Measurements from ENCODE around the gene TPI1.

The TPI1 gene

GRCh38 chr12:6828781-6829535 lies 38.4 kb upstream of the TPI1 start:
- DNase-seq = peak; percentile 57

DNA sequence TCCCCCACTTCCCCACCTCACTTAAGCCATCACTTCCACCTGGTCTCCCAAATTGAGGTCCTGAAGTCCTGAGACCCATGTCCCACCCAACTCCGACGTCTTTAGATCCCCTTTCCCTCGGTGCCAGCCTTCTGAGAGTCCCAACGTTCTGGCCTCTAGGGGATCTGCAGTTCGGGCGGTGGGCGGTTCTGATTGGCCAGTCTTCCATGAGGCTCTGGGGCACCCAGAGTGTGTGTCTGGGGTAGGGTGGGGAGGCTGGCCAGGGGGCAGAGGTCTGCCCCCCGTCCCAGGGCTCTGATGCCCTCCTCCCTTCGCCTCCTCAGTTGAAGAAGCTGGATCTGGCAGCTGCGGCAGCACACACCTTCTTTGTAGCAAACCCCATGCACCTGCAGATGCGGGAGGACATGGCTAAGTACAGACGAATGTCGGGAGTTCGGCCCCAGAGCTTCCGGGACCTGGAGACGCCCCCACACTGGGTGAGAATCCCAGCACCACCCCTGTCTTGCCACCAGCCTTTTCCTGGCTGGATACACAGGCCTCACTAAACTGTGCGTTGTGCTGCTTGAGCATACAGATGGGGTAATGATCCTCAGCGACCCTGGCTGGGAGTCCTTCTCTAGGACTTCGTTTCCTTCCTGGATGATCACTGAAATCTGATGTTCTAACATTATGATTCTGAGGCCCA lies 37.7 kb upstream of the TPI1 start:
- no peak for DNase-seq

DNA sequence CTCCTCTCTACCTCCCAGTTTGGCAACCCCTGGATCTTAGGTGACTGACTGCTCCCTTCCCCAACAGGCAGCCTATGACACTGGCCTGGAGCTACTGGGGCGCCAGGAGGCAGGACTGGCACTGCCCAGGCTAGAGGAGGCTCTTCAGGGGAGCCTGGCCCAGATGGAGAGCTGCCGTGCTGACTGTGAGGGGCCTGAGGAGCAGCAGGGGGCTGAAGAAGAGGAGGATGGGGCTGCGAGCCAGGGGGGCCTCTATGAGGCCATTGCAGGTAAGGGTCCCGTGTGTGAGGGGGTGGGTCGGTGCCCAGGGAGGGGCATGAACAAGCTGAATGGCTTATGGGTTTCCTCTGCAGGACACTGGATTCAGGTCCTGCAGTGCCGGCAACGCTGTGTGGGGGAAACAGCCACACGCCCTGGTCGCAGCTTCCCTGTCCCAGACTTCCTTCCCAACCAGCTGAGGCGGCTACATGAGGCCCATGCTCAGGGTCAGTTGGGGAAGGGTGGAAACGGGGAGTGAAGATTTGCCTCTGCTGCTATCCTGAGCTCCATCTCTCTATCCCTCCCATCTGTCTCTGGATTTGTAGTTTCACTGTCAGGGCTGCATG lies 36.9 kb upstream of the TPI1 start:
- DNase-seq = no peak

DNA sequence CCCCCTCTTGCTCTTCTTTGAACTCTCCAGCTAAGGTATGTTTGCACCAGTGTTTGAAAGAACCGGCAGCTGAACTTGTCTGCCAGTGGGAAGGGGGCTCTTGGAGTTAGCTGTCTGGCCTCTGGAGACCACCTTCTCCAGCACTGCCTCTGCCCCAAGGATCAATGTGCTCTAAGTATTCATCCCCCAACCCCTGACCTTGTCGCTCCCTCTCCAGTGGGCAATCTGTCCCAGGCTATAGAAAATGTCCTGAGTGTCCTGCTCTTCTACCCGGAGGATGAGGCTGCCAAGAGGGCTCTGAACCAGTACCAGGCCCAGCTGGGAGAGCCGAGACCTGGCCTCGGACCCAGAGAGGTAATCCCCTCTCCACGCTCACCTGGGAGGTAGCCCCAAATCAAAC lies 36.3 kb upstream of the TPI1 start:
- no peak for DNase-seq

DNA sequence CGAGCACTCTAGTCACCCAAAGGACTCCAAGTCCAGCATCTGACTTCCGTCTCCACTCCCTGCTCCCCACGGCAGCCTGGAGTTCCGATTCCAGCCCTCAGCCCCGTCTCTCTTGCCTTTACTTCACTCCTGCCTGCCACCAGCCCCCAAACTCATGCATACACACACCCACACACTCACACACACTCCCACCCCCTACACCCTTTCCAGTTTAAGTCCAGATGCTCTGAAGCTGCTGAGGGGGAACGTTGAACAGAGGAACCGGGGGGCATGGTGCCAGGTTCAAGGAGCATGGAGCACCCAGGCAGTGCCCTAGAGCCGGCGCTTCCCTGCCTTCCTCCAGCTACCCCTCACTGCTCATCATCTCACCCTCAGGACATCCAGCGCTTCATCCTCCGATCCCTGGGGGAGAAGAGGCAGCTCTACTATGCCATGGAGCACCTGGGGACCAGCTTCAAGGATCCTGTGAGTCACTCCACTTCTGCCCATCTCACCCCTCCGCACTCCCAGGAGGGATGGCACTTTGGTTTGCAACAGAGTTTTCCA lies 35.8 kb upstream of the TPI1 start:
- DNase-seq = no peak

GRCh38 chr12:6832125-6832524 lies 35.2 kb upstream of the TPI1 start:
- DNase-seq = no peak

- DNase-seq = no peak
Measured at GRCh38 chr12:6833189-6833890, 34.0 kb upstream of the TPI1 start.

DNA sequence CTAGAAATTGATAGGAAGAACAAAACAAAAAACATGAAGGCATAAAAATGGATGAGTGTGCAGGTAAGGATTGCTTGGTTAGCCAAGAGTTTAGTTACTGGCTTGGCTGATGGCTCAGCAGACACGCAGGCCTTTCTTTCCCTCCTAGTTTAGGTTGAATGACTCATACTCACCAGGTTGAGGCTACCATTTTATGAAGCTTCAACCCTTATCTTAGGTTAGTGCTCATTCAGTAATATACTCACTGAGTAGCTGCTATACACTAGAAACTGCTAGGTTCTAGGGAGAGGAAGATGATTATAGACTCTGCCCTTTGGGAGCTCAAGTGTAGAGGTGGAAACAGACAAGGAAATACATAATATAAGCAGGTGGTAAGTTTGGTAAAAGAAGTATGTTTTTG lies 33.1 kb upstream of the TPI1 start:
- DNase-seq = no peak

- no peak for DNase-seq
Measured at GRCh38 chr12:6834873-6835272, 32.5 kb upstream of the TPI1 start.

DNA sequence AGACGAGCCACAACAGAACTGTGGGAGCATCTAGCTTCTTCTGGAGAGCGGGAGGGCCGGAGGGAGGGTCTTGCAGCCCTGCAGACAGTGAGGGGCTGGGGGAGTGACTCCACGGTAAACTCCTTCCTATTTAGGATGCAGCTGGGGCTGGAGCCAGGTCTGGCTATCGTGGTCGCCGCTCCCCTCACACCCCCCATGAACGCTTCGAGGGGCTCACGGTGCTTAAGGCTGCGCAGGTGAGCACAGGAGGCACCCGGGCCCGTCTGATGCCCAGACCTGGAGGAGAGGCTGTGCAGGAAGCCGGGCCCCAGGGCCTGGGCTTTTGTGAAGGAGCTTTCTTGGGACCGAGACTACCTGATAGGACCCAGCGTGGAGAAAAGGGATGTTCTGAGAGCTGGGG lies 30.5 kb upstream of the TPI1 start:
- no peak for DNase-seq

DNA sequence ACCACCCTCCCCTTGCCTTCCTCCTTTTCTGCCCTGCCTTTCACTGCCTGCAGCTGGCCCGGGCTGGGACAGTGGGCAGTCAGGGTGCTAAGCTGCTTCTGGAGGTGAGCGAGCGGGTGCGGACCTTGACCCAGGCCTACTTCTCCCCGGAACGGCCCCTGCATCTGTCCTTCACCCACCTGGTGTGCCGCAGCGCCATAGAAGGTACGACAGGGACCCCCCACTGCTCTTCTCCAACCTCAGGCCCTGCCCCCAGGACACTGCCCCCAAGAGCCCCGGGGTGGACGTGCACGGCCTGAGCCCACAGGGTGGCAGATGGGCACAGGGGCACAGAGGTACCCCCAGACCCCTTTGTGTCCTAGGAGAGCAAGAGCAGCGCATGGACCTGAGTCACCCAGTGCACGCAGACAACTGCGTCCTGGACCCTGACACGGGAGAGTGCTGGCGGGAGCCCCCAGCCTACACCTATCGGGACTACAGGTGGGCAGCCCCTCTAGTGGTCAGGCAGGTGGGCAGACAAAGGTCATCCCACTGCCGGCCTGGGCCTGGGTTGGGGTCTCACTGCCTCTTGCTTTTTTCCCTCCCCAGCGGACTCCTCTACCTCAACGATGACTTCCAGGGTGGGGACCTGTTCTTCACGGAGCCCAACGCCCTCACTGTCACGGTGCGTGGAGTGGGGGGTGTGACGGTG lies 29.8 kb upstream of the TPI1 start:
- no peak for DNase-seq

- DNase-seq = no peak
Measured at GRCh38 chr12:6838854-6839253, 28.5 kb upstream of the TPI1 start.

DNA sequence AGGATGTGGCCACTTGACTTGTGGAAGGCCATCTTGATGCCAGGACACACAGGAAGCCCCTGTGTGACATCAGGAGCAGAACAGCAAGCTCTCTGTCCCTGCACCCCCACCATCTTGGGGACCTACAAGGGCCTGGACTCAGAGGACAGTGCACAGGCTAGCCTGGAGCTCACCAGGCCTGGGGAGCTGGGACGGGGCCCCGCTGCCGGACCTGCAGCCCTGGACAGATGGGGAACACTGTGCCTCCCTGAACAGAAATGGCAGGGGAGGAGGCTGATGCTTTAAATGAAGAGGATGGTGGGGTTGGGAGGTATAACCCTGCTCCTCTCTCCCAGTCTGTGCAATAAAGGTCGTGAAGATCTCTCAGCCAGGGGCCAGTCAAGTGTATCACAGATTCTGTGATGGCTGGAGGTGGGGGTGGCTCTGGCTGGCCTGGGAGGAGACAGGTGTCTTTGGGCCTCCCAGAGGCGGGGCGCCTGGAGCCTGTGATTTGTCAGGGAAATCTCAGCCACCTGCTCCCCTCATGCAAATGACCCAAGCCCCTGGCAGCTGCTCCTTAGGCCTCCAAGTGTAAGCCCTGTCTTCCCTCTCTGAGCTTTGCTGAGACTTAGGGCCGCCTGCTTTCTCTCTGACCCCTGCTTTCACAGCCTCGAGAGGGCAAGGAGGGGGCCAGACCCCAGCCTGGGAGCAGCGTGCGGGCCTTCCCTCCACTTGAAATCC lies 27.7 kb upstream of the TPI1 start:
- no peak for DNase-seq

GRCh38 chr12:6840330-6840729 lies 27.0 kb upstream of the TPI1 start:
- DNase-seq = no peak

GRCh38 chr12:6840761-6841515 lies 26.4 kb upstream of the TPI1 start, which contains the start of gene GNB3:
Gene GNB3 (plus strand): TSS chr12:6840925. CDS start chr12:6841288, 363 bp downstream.
- no peak for DNase-seq

- DNase-seq = no peak
Measured at GRCh38 chr12:6842075-6842474, 25.3 kb upstream of the TPI1 start.

- no peak for DNase-seq
Measured at GRCh38 chr12:6843118-6843902, 24.0 kb upstream of the TPI1 start.

DNA sequence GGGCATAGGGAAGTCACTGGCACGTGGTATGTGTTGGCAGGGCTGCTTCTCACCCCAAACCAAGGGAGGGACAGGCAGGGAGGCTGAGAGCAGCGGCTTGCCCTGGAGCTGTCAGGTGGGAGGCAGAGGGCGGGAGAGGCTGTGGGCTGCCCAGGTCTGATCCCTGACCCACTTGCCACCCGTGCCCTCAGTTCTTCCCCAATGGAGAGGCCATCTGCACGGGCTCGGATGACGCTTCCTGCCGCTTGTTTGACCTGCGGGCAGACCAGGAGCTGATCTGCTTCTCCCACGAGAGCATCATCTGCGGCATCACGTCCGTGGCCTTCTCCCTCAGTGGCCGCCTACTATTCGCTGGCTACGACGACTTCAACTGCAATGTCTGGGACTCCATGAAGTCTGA lies 21.9 kb upstream of the TPI1 start:
- no peak for DNase-seq

GRCh38 chr12:6846316-6846869 lies 20.9 kb upstream of the TPI1 start:
- no peak for DNase-seq

DNA sequence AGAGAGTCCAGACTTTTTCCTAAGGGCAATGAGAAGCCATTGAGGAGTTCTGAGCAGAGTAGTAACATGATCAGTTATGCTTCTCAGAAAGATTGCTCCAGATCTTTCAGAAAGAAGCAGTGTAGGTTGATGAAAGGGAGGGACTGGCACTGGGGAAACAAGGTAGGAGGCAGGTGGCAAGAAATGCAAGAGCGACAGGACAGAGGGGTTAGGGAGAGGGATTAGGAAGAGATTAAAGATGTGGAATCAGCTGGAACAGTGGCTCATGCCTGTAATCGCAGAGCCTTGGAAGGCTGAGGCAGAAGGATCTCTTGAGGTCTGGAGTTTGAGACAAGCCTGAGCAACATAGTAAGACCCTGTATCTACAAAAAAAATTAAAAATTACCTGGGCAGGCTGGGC lies 19.7 kb upstream of the TPI1 start:
- DNase-seq = no peak
